Stimulated activated CD4-positive, alpha-beta T cell treated with anti-CD3 and anti-CD28 coated beads, Interleukin-2, amount 100 ng/mL, for 24 hours (primary cell): Measurements from ENCODE around the gene OR52K1.
A peak's percentile ranks its signal among the peaks of the same experiment; 100 is the strongest.
"Not testable (repeated sequence)": the region's sequence is repeated elsewhere in the genome, so short reads cannot be mapped to it uniquely, and the experiment has no call there.

Source experiments
- DNase-seq, 2 donors: peaks; one replicate each; pipeline ENCODE4 v3.0.0-alpha.2; 2020

Gene OR52K1

DNA sequence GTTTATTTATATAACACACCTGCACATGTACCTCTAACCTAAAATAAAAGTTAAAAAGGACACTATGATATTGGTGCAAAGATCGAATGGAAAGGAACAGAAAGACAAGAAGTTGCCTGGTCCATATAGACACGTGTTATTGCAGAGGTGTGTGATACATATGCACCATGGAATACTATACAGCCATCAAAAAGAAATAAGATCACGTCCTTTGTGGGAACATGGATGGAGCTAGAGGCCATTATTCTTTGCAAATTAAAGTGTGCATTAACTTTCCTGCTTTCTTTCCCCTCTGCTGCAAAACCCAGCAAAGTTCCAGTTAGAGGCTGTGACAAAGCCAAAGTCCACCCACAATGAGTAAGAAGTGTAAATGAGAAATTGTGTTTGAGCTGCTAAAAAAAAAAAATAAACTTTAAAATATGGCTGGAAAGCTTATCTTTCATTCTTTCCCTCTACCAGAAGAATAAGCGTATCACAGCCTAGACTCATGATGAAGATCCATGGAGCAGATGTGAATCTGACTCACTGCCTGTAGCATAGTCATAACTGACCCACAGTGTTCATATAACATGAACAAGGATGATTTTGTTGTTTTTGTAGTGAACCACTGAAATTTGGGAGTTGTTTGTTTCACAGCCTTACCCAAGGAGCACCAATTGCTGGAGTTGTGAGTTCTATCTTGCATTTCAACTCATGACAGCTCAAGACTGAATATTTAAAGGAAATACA is 9.6 kb downstream of the OR52K1 start:
- no peak for DNase-seq

- no peak for DNase-seq
Observed at GRCh38 chr11:4493480-4493818, 11.0 kb downstream of the OR52K1 start.

- no peak for DNase-seq
Observed at GRCh38 chr11:4495487-4495886, 13.0 kb downstream of the OR52K1 start.

DNA sequence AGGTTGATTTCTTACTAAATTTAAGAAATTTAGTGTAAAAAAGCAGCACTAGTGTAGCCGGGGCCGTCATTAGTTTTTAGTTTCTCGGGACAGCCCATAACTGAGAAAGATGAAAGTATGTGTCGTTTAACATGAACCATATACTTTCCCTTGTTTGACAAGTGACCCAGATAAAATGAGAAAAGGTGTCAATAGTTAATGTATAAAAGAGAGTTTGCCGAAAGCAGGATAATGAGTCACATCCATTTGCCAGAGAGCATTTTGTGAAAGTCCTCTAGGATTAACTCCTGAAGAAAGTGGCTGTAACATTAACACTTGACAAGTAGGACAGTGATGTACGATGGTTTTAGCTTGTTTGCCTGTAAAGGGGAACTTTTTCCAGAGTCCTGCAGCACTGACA is 13.5 kb downstream of the OR52K1 start:
- DNase-seq = no peak

DNA sequence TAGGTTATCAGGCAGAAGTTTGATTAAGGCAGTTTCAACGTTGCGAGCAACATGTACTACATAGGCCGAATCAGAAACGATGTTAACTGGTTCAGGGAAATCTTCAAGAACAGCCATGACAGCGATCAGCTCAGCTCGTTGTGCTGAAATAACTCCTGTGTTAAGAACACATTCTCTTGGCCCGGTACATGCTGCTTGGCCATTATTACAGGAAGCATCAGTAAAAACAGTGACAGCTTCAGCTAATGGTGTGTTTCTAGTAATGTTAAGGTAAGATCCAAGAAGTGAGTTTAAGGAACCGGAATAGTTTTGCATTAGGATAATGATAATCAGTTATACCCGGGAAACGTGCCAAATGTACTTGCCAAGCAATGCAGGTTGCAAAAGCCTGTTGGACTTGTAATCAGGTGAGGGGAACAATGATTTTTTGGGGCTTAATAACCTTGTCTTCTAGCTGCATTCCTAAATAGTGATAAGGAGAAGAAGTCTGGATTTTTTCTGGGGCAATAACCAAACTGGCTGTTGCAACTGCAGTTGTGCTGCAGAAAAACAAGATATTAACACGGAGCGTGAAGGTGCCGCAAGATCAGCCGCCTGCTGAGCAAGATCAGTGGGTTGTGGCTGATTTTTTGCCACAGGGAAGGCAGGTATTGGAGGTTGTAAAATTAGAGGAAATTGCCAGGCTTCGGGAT is 14.3 kb downstream of the OR52K1 start:
- no peak for DNase-seq

DNA sequence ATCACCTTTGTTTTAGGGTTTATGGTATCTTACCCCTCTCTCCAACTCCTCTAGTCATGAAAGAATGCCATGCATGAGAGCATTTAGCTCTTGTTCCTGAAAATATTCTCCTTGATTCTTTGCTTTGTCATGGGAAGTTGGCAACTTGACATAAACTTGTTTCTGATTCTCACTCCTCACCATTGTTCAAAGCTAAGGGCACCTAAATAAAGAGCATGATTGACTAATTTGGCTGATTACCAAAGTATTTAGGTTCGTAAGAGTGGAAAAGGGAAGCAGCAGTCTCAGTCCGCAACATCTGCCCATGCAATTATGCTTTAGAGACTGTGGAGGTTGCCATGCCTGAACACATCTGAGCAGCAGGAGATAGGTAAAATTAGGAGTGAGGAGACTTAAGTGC is 26.4 kb downstream of the OR52K1 start:
- DNase-seq = no peak

DNA sequence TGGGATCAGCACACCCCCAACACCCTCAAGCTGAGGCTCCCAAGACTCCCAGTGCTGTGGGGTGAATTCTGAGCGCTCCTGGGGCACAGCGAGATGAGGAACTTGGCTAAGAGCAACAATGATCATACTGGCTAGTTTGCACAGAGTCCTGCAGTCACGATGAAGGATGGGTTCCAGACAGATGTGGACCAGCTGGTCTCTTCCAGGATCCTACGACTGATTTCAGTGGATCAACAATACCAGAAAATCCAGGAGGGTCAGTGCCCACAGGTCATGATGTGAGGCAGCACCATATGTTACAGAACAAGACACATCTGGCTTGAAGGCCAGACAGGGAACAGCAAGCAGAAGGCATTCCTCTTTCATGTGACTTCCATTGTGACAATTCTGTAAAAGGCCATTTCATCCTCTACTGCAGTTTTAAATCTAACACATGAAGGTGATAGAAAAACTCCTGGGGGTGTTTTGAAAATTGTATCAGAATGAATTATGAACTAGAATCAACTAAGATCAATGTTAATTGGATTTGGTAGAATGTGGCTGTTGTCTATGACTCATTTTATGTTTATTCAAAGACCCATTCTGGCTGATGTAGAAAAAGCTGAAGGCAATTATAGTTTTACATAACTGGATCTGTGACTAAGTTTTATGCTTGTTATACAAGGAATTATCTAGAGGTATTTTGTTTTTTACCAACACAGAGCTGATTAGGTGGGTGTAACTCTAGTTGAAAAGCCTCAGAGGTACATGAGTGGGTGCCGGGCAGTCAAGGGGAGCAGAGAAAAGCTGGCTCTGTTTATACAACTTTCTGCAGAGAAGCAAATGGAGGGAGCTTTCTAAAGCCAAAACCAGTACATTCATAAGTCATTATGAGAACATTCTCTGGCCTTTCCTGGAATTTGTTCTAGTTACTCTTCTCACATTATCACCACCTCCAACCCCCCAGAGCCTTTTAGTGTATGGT is 29.1 kb downstream of the OR52K1 start:
- DNase-seq = no peak

DNA sequence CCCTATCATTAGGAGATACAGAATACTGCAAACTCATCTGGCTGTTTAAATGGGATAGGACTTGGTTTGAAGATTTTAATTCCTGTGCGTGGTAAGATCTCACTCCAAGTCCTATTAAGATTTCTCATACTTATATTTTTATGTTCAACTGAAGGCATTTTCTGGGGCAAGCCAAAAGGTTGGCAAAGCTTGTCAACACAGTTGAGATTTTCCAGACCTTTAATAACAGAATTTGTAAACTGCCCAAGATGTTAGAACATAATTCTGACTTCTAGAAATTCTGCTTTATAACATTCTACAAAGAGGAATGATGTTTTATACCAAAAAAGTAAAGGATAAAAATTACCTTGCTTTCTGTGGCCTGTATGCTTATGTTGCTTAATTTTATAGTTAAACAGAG is 31.8 kb downstream of the OR52K1 start:
- DNase-seq = no peak

DNA sequence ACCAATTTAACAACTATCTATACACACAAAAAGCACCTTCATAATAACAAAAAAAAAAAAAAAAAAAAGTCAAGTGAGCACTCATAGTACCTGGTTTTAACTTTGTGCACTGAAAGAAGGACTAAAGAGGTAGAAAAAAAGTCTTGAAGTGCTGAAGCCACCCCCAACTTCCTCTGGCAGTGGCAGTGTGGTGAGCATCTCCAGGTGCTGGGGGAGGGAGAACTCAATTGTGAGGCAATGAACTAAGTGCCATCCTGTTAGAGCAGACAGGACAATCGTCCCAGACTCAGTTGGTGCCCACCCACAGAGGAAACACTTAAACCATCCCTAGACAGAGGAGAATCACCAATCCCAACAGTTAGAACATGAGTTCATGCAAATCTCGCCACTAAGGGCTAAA is 39.9 kb downstream of the OR52K1 start:
- DNase-seq = no peak

DNA sequence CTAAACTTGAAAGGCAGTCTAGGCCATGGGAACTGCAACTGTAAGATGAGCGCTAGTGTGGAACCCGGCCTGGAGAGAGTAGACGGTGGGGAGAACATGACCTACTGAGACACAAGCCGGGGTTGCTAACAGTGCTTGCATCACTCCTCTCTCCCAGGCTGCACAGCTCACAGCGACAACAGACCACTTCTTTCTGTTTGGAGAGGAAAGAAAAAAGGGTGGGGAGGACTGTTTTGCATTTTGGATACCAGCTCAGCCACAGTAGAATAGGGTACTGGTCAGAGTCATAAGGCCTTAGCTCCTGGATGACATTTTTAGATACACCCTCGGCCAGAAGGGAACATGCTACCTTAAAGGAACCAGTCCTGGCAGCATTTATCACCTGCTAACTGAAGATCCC is 40.3 kb downstream of the OR52K1 start:
- no peak for DNase-seq

DNA sequence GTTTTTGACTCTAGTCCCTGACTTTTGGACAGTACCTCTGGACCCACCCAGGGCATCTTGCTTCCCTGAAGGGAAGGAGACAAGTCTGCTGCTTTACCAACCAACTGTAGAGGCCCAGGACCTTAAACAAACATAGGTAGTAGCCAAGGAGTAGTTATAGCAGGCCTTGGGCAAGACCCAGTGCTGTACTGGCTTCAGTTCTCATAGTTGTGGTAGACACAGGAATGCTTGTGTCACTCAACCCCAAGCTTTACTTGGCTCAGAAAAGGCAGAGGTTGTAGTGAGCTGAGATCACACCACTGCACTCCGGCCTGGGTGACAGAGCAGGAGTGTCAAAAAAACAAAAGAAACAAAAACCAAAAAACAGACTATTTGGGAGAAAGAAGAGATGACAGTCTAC is 41.2 kb downstream of the OR52K1 start:
- no peak for DNase-seq

DNA sequence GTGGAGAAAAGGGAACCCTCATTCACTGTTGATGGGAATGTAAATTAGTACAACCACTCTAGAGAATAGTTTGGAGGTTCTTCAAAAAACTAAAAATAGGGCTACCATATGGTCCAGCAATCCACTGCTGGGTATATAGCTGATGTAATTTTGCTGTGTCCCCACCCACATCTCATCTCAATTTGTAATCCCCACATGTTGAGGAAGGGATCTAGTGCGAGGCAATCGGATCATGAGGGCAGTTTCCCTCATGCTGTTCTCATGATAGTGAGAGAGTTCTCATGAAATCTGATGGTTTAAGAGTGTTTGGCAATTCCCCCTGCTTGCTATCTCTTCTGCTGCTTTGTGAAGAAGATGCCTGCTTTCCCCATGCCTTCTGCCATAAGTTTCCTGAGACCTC is 45.5 kb downstream of the OR52K1 start:
- DNase-seq = no peak

- DNase-seq = not testable (repeated sequence)
Observed at GRCh38 chr11:4531686-4532085, 49.2 kb downstream of the OR52K1 start.

- DNase-seq = peak; percentile 51 to 57
Observed at GRCh38 chr11:4539603-4540219, 57.3 kb downstream of the OR52K1 start.

- DNase-seq = no peak
Observed at GRCh38 chr11:4541071-4541470, 58.6 kb downstream of the OR52K1 start.
